H1 (cell line): ENCODE measurements around the gene BHLHE23. TPM values are rescaled to one million over a fixed set of nuclear protein-coding genes. Genes with fewer than 3 reads are reported as not detected.
A peak's percentile ranks its signal among the peaks of the same experiment; 100 is the strongest.

Experiments used
- CTCF ChIA-PET: fragments of 300-600 bp; sonication (Branson Sonifier 250); formaldehyde crosslinking; loops from one replicate; lab custom pipeline; 2021; ENCODE audit not compliant: partially characterized antibody; lab: Charles Lee
- POLR2A ChIA-PET: fragments of 300-600 bp; sonication (Branson Sonifier 250); formaldehyde crosslinking; loops from one replicate; lab custom pipeline; 2021; ENCODE audit warnings: inconsistent platforms; ENCODE audit not compliant: partially characterized antibody; lab: Charles Lee
- DNase-seq, 2 experiments: peaks; one replicate each; pipeline versions ENCODE4 v3.0.0 to v3.0.0-alpha.2; 2010 to 2022; ENCODE audit warnings: low spot score in 2 of 2, low read depth in 1 of 2, mixed read lengths in 1 of 2
- FAIRE-seq: peaks from 2 replicates; lab custom pipeline; 2011; peaks lifted over from hg19 to GRCh38; lab: Jason Lieb, UNC
- H2AFZ ChIP-seq: 2 replicates; pipeline ENCODE4 v1.8.1; 2012; ENCODE audit warnings: low read length, inconsistent platforms
- H2AK5ac ChIP-seq: 2 replicates; pipeline ENCODE4 v1.6.1; 2013; ENCODE audit warnings: low read depth, low read length
- H2BK120ac ChIP-seq: replicated peaks from 2 replicates; pipeline ENCODE3; 2013; ENCODE audit warnings: low read depth, low read length, inconsistent platforms
- H2BK12ac ChIP-seq: 2 replicates; pipeline ENCODE4 v1.6.1; 2013; ENCODE audit warnings: low read depth, low read length
- H2BK15ac ChIP-seq: 2 replicates; pipeline ENCODE4 v1.6.1; 2013; ENCODE audit warnings: low read length
- H2BK20ac ChIP-seq: 2 replicates; pipeline ENCODE4 v1.6.1; 2013; ENCODE audit warnings: low read length
- H2BK5ac ChIP-seq: 2 replicates; pipeline ENCODE4 v1.6.1; 2013; ENCODE audit warnings: low read depth, low read length
- H3K14ac ChIP-seq: 2 replicates; pipeline ENCODE4 v1.6.1; 2013; ENCODE audit warnings: inconsistent platforms; ENCODE audit not compliant: insufficient read length
- H3K18ac ChIP-seq: 2 replicates; pipeline ENCODE4 v1.6.1; 2013; ENCODE audit warnings: low read length; ENCODE audit errors: extremely low read depth
- H3K23ac ChIP-seq: 2 replicates; pipeline ENCODE4 v1.6.1; 2013; ENCODE audit warnings: inconsistent platforms; ENCODE audit not compliant: insufficient read length
- H3K23me2 ChIP-seq: 2 replicates; pipeline ENCODE4 v1.6.1; 2013; ENCODE audit warnings: low read depth, low read length
- H3K27ac ChIP-seq: 2 replicates; pipeline ENCODE4 v1.6.1; 2011; ENCODE audit warnings: low read depth, low read length, inconsistent platforms
- H3K27me3 ChIP-seq, 4 experiments: replicated peaks in 1 of 4; 1 replicate in 1 of 4; 2 replicates in 3 of 4; pipeline versions ENCODE4 v1.6.1 to v1.8.1; 2011 to 2013; ENCODE audit warnings: low read length in 3 of 4, mild to moderate bottlenecking in 3 of 4, inconsistent platforms in 2 of 4, mixed read lengths in 2 of 4, moderate library complexity in 1 of 4; ENCODE audit not compliant: control insufficient read depth in 3 of 4, insufficient read depth in 3 of 4; ENCODE audit errors: extremely low read depth in 1 of 4
- H3K36me3 ChIP-seq, 4 experiments: 2 replicates each; pipeline versions ENCODE4 v1.6.1 to v1.8.1; 2011 to 2013; ENCODE audit warnings: mild to moderate bottlenecking in 4 of 4, low read length in 3 of 4, moderate library complexity in 2 of 4, control low read depth in 1 of 4, inconsistent platforms in 1 of 4; ENCODE audit not compliant: insufficient read depth in 4 of 4, control insufficient read depth in 2 of 4
- H3K4ac ChIP-seq: replicated peaks from 2 replicates; pipeline ENCODE3; 2013; ENCODE audit warnings: low read length, low read depth, mixed read lengths, inconsistent platforms; ENCODE audit not compliant: insufficient read length
- H3K4me1 ChIP-seq, 4 experiments: replicated peaks in 1 of 4; 1 replicate in 1 of 4; 2 replicates in 3 of 4; pipeline versions ENCODE4 v1.6.1 to v1.8.1; 2011 to 2013; ENCODE audit warnings: low read length in 3 of 4, inconsistent platforms in 2 of 4, mixed read lengths in 1 of 4; ENCODE audit not compliant: insufficient read depth in 4 of 4, control insufficient read depth in 3 of 4
- H3K4me2 ChIP-seq, 2 experiments: 2 replicates each; pipeline versions ENCODE4 v1.6.1 to v1.8.1; 2011 to 2013; ENCODE audit warnings: low read depth in 2 of 2, low read length in 2 of 2, control low read depth in 1 of 2, inconsistent platforms in 1 of 2, mild to moderate bottlenecking in 1 of 2; ENCODE audit not compliant: insufficient read depth in 1 of 2
- H3K4me3 ChIP-seq, 4 experiments: fragments of 200-600, 300-600 bp in 1 of 4; sonication (generic), shearing (Covaris generic), sonication (Bioruptor Twin) in 1 of 4; 2 replicates each; pipeline versions ENCODE4 v1.5.1 to v1.8.1; 2011 to 2016; ENCODE audit warnings: low read length in 4 of 4, low read depth in 3 of 4, control low read depth in 2 of 4, inconsistent platforms in 2 of 4, mild to moderate bottlenecking in 2 of 4, mixed read lengths in 1 of 4, moderate library complexity in 1 of 4; ENCODE audit not compliant: insufficient read depth in 2 of 4; ENCODE audit errors: extremely low read depth in 1 of 4
- H3K56ac ChIP-seq: replicated peaks from 2 replicates; pipeline ENCODE3; 2013; ENCODE audit warnings: low read depth, mild to moderate bottlenecking, mixed read lengths, low read length, inconsistent platforms; ENCODE audit not compliant: insufficient read length
- H3K79me1 ChIP-seq: 2 replicates; pipeline ENCODE4 v1.6.1; 2013; ENCODE audit warnings: low read depth, low read length, control low read depth
- H3K79me2 ChIP-seq, 2 experiments: 2 replicates each; pipeline versions ENCODE4 v1.6.1 to v1.8.1; 2012 to 2013; ENCODE audit warnings: low read length in 2 of 2, mild to moderate bottlenecking in 2 of 2, inconsistent platforms in 1 of 2; ENCODE audit not compliant: insufficient read depth in 2 of 2, control insufficient read depth in 1 of 2
- H3K9ac ChIP-seq, 4 experiments: replicated peaks in 1 of 4; 1 replicate in 1 of 4; 2 replicates in 3 of 4; pipeline versions ENCODE4 v1.6.1 to v1.8.1; 2011 to 2013; ENCODE audit warnings: low read depth in 3 of 4, low read length in 3 of 4, control low read depth in 2 of 4, mild to moderate bottlenecking in 2 of 4, moderate library complexity in 2 of 4, inconsistent platforms in 1 of 4; ENCODE audit errors: extremely low read depth in 1 of 4
- H3K9me3 ChIP-seq, 2 experiments: 2 replicates each; pipeline versions ENCODE4 v1.6.1 to v1.8.1; 2012 to 2013; ENCODE audit warnings: mild to moderate bottlenecking in 2 of 2, moderate library complexity in 2 of 2, control low read depth in 1 of 2, inconsistent platforms in 1 of 2, low read depth in 1 of 2, low read length in 1 of 2, mixed read lengths in 1 of 2; ENCODE audit not compliant: insufficient read depth in 2 of 2
- H4K20me1 ChIP-seq, 2 experiments: replicated peaks in 1 of 2; 2 replicates each; pipeline versions ENCODE3 to v1.8.1; 2011 to 2013; ENCODE audit warnings: inconsistent platforms in 2 of 2, low read length in 2 of 2, mild to moderate bottlenecking in 1 of 2; ENCODE audit not compliant: insufficient read depth in 2 of 2, control insufficient read depth in 1 of 2
- H4K5ac ChIP-seq: 2 replicates; pipeline ENCODE4 v1.6.1; 2013; ENCODE audit warnings: low read length, low read depth, mixed read lengths, inconsistent platforms; ENCODE audit not compliant: insufficient read length
- H4K8ac ChIP-seq: 2 replicates; pipeline ENCODE4 v1.8.0; 2013; ENCODE audit warnings: mild to moderate bottlenecking, moderate library complexity, low read length, inconsistent platforms; ENCODE audit not compliant: insufficient read depth; ENCODE audit errors: extremely low read depth
- H4K91ac ChIP-seq: replicated peaks from 2 replicates; pipeline ENCODE3; 2013; ENCODE audit warnings: low read length, mixed read lengths, inconsistent platforms; ENCODE audit not compliant: insufficient read length
- EZH2 ChIP-seq: fragments of 200-600 bp; sonication (generic); IDR thresholded peaks from 2 replicates; pipeline ENCODE4 v1.7.1; 2012; ENCODE audit warnings: low read depth, mild to moderate bottlenecking, moderate library complexity, low read length, inconsistent platforms; ENCODE audit not compliant: severe bottlenecking
- SIN3A ChIP-seq, 2 experiments: IDR thresholded peaks in 1 of 2; conservative IDR thresholded peaks in 1 of 2; 2 replicates each; pipeline ENCODE4 v1.6.1; 2011 to 2012; ENCODE audit warnings: low read length in 2 of 2, improper control_type of control experiment in 1 of 2, low read depth in 1 of 2, mild to moderate bottlenecking in 1 of 2
- WGBS, 2 experiments: shearing (Covaris generic) in 1 of 2; methylation state at CpG; one replicate each; pipeline versions ENCODE4 v1.1.6 to v1.1.7; 2013 to 2015; ENCODE audit warnings: low lambda C conversion rate in 2 of 2, mixed read lengths in 2 of 2, inconsistent platforms in 1 of 2, low coverage in 1 of 2, missing lambda C conversion rate in 1 of 2; ENCODE audit not compliant: insufficient replicate concordance in 2 of 2, insufficient coverage in 1 of 2, insufficient read length in 1 of 2; ENCODE audit errors: extremely low coverage in 1 of 2, missing lambda C conversion rate in 1 of 2; 5-methylcytosine and 5-hydroxymethylcytosine counted together
- polyA plus RNA-seq, 7 experiments: library from polyadenylated mRNA; depleted of rRNA in 3 of 7; stranded (reverse) in 5 of 7; unstranded in 2 of 7; fragments of >200 nt in 5 of 7; fragments of 200-250 nt in 2 of 7; gene quantifications; 1 replicate in 5 of 7; 2 replicates in 1 of 7; 4 replicates in 1 of 7; pipeline versions ENCODE4 v1.2.1 to v1.2.3, GENCODE V29; 2011 to 2013; ENCODE audit warnings: missing spikeins in 2 of 7, mixed read lengths in 2 of 7
- total RNA-seq: library from RNA; stranded (reverse); fragmentation: NEBNext Ultra II Directional; extraction: Animal tissue kit (Norgen Biotek cat#: 25700); gene quantifications from 2 replicates; pipeline ENCODE4 v1.2.1, GENCODE V29; 2021

Gene BHLHE23
- total and polyA plus RNA-seq, 2 of the 8 experiments (the other 6 are each of a cell fraction or from before 2014, with no cell fraction given) = 0.47 TPM; not detected in 1

DNA sequence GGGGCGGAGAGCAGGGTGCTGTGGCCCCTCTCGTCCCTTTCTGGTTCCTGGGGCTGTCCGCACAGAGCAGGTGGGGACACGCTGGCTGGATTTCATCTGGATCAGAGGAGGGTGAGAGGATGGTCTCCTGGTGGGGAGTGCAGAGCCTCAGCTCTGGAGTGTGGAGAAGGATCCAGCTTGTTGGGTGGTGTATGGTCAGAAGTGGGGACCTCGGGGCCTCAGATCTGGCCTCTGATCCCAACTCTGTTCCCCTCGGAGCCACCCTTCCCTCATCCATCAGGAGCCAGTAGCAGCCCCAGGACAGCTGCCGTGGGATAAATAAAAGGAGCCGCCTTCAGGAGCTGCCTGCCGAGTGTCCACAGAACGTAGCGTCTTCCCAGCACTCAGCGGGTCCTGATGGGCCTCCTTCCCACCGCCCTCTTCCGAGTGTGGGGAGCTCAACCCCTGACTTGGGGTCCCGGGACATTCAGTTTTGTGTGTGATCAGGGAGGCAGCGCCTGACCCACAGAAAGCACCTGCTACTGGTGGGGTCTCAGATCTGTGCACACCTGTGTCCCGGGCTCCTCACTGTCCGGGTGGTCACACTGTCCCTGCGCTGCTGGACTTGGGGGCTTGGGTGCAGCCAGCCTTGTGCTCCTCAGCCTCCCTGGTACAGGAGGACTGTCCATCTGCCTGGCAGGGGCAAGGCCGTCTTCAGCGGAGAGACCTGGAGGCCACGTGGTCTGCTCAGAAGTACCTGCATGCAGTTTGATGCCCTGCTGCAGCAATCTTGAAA is 25.4 kb upstream of the BHLHE23 start:
- H2AK5ac ChIP-seq = peak overlapping the region; percentile 57; the same call in 1 of the 2 replicates
- peaks cover 7 to 44% (median 29%) of the 10 kb centered on the region in 4 experiments for H3K4me1 ChIP-seq
- H3K23me2 ChIP-seq = no peaks in the 10 kb centered on the region; the same call in 1 of the 2 replicates
- H3K4me3 ChIP-seq = no peak overlapping the region
- no peak overlapping the region for H3K27ac ChIP-seq
- H3K27me3 ChIP-seq = peaks cover 0 to 13% (median 6%) of the 10 kb centered on the region in 4 experiments; a peak in 4 of 7 replicates
- no peaks in the 10 kb centered on the region for H3K9me3 ChIP-seq
- peak overlapping the region; percentile 23; the same call in 1 of the 2 replicates for H2BK15ac ChIP-seq
- peak overlapping the region; percentile 100; the same call in 1 of the 2 replicates for H2BK20ac ChIP-seq
- no peak overlapping the region for H4K8ac ChIP-seq
- no peak overlapping the region for H3K23ac ChIP-seq
- TF ChIP-seq EZH2 = peak; percentile 15
- no peak for TF ChIP-seq SIN3A (conservative IDR thresholded peaks at IDR 0.05 in 1 of 2, IDR thresholded peaks at IDR 0.05 in 1 of 2; ENCODE audit: low read depth in 1 of 2, low read length in 2 of 2)
- H3K36me3 ChIP-seq = no peaks in the 10 kb centered on the region
- no peaks in the 10 kb centered on the region for H3K79me2 ChIP-seq
- DNase-seq (no peak), FAIRE-seq (no peak)
- H3K4me2 ChIP-seq = peak overlapping the region; percentile 56 to 59; a peak in 2 of 4 replicates
- peak overlapping the region; percentile 98; the same call in 1 of the 2 replicates for H2BK12ac ChIP-seq
- peak overlapping the region; percentile 99 for H3K4ac ChIP-seq
- H3K9ac ChIP-seq = no peak overlapping the region; a peak in 1 of 7 replicates
- peak overlapping the region; percentile 95 for H4K91ac ChIP-seq
- H2BK5ac ChIP-seq = peak overlapping the region; percentile 88; the same call in 1 of the 2 replicates
- H4K5ac ChIP-seq = peak overlapping the region; percentile 87
- no peaks in the 10 kb centered on the region for H4K20me1 ChIP-seq
- POLR2A ChIA-PET = interaction anchor here (0.9 to 1.2 kb wide), 3 partner anchors 10 to 104 kb away, joined by 3 to 5 read pairs (median 4); no protein-coding TSS in a partner anchor
- CTCF ChIA-PET = interaction anchor here (1.0 to 2.4 kb wide), 9 partner anchors 8 to 61 kb away, joined by 3 to 8 read pairs (median 4); no protein-coding TSS in a partner anchor
- 76% methylated on average over 21 of the region's 22 CpGs; no CpG with 5 or more reads in 1 of the 2 experiments for whole genome bisulfite sequencing, 2 experiments
- peak overlapping the region; percentile 99 for H2BK120ac ChIP-seq
- H3K18ac ChIP-seq = peak overlapping the region; percentile 84
- no peak overlapping the region for H3K56ac ChIP-seq
- H3K79me1 ChIP-seq = no peaks in the 10 kb centered on the region
- no peak overlapping the region for H3K14ac ChIP-seq
- H2AFZ ChIP-seq = no peak overlapping the region
